NCI-H82 treated with DMSO at 0.1 percent for 48 hours (cell line): ENCODE results near the gene GMPR2.
"Not testable (repeated sequence)": the region's sequence is repeated elsewhere in the genome, so short reads cannot be mapped to it uniquely, and the experiment has no call there.

Experiments
- DNase-seq: peaks from one replicate; lab custom pipeline; 2025; ENCODE audit not compliant: unreplicated experiment; lab: John Stamatoyannopoulos, UW

The GMPR2 gene

GRCh38 chr14:24226473-24226872, 6.3 kb upstream of the GMPR2 start:
- DNase-seq = no peak

GRCh38 chr14:24228902-24229301, 3.8 kb upstream of the GMPR2 start:
- no peak for DNase-seq

DNA sequence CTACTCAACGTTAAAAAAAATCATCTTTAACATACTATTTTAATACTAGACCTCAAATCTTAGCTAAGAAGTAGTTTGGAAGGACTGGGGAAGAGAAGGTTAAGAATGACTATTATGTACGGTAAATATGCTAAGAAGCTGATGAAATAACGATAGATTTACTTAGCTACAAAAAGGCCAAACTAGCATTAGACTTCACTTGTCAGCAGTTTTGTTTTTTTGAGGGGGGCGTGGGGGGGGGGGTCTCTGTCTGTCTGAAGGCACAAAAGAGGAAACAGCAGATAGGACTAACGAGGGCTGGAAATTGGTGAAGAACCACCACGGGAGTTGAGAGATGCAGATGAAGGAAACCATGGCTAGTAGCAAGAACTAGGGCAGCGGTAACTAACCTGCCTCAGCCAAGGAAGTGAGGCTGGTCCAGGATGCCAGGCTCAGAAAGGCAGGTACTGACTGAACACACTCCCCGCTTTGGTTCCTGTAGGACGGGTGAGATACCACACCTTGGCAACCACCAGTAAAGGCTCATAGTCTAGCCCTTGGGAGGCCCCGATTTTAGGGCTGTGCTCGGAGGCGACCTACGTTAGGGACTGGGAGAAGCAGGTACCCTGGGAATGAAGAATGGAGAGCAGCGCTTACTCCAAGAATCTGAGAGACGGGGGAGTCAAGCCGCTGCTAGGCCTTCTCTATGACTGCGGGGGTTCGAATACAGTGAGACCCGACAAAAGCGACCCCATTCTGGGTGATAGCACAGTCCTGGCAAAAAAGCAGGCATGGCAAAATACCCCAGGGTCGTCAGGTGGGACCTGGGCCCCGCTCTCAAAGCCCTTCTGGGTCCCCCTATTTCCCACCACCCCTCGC, 1.2 kb upstream of the GMPR2 start:
- DNase-seq = no peak

GRCh38 chr14:24232121-24232644, 546 bp upstream of the GMPR2 start, which contains the start of gene NEDD8:
Gene NEDD8 (minus strand): TSS chr14:24232367. CDS start chr14:24232267, 100 bp downstream.
- DNase-seq = peak; percentile 58

GRCh38 chr14:24233538-24233866, 773 bp downstream of the GMPR2 start:
- no peak for DNase-seq

GRCh38 chr14:24234095-24235005, 1.6 kb downstream of the GMPR2 start:
- no peak for DNase-seq

- DNase-seq = no peak
Measured at GRCh38 chr14:24235804-24236688, 3.3 kb downstream of the GMPR2 start.

DNA sequence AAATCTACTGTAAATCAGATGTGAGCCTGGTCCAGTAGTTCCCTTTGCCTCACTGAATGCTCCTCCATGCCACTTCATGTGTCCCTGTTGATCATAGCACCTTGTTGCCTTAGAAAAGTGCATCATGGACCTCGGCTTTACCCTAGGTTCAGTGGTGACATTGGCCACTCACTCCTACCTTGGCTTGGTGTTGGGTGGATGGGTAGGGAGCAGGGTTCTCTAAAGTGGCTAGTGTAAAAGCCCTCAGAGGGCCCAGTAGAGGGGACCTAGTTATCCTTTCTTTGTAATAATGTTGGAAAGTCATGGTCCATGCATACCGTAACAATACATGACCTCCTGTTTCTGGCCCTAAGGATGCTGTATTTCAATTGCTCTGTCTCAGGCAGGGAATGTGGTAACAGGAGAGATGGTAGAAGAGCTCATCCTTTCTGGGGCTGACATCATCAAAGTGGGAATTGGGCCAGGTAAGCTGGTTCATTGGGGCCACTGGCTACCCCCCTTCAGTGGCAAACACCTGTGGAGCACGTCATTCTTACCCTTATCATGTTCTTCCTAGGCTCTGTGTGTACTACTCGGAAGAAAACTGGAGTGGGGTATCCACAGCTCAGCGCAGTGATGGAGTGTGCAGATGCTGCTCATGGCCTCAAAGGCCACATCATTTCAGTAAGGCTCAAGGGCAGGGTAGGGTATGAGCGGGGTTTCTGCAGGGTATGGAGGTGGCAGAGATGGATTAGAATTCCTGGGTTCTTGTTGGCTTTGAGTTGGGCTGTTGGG, 4.1 kb downstream of the GMPR2 start:
- no peak for DNase-seq

DNA sequence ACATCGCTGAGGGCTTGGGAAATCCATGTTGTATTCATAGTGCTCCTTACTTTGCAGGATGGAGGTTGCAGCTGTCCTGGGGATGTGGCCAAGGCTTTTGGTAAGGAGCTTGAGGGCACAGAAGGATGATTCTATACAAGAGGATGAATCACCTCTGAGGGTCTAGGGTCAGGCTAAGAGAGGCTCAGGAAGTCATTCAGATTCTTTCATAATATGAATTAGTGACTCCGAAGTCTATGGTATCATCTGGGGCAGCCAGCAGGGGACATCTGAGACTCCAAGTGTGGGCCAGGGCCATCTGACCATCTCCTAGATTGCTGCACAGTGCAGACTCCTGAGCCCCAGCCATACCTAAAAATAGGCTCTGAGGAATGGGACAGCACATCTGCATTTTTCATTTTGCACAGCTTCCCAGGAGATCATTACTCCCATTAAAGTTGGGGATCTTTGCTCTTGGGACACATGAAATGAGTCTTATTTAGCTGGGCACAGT, 4.8 kb downstream of the GMPR2 start:
- DNase-seq = no peak

DNA sequence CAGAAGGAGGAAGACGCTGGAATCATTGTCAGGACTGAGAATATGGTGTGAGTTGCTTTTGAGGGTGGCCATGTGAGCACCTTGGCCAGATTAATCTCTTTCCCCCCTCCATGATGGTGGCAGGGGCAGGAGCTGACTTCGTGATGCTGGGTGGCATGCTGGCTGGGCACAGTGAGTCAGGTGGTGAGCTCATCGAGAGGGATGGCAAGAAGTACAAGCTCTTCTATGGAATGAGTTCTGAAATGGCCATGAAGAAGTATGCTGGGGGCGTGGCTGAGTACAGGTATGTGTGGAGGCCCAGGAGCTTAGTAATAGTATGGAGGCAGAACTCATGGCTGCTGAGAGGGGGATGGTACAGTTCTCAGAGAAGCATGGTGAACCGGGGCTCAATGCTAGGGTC, 5.4 kb downstream of the GMPR2 start:
- DNase-seq = no peak

- DNase-seq = no peak
Measured at GRCh38 chr14:24238527-24239037, 5.9 kb downstream of the GMPR2 start.

DNA sequence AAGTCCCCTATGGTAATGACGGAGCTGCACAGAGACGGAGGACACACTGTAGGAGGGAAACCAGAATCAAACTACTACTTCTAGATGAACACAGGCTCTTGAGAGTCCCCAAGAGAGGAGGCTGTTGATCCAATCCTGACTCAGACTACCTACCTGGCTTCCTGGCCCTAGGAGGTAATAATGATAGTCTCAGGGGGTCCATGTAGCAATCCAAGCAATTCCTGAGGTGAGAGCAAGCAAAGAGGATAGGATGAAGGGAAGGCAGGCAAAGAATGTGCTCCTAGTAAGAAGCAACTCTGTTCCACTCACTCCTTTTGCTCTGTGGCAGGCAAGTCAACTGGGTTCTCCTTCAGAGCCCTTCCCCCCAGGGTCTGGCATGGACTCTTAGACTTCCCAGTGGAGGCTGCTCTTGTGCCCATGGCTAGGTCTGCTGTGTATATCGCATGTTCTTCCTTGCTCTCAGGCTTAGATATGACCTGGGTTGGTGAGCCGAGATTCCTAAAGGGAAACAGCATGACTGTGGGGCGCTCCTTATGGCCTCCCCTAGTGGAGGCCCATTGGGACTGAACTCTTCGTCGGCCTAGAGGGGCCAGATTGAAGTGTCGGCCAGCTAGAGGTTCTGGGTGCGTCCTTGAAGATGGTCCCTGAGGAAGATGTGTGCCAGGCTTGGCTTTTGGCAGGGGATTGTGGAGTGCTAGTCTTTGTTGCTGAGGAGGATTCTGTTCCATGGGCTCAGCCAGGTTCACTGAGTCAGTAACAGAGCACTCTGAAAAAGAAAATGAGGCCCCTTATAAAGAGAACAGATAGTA, 7.6 kb downstream of the GMPR2 start:
- DNase-seq = no peak

DNA sequence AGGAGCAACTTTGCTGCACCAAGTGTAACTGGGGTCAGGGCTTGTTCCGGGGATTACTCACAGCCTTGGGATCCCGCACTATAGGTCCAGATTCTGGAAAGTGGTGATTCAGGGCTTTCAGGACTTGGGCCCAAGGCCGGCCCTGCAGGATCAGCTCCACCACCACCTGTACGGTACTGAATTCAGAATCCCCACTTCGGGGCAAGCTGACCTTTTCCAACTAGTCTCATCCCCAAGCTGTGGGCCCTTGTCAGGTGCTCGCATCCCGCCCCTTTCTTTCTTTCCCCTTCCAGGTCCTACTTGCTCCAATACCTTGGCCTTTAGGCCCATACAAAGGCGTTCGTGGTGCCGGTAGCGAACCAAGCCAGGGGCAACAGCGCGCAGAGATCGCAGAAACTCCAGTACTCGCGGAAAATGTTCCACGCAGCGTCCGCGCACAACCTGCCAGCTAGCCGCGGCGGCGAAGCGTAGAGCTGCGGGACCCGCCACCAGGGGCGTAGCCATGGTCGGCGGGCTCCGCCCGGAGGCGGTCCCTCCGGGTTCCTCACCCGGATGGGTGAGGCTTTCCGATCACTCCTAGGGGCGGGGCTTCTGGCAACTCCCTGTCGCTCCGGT, 9.2 kb downstream of the GMPR2 start:
- peak; percentile 86 for DNase-seq

DNA sequence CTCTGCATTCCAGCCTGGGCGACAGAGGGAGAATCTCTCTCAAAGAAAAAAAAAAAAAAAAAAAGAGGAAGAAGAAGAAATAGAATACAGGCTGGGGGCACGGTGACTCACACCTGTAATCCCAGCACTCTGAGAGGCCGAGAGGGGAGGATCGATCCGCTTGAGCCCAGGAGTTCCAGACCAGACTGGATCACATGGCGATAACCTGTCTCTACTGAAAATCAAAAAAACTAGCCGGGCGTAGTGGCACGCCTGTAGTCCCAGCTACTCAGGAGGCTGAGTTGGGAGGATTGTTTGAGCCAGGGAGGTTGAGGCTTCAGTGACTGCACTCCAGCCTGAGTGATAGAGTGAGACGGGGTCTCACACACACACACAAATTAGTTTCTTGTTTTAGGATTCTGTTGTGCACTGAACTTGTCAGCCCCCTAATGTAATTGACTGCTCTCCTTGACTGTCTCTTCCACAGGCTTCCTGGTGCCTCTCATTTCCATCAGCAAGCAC, 10.7 kb downstream of the GMPR2 start:
- no peak for DNase-seq

DNA sequence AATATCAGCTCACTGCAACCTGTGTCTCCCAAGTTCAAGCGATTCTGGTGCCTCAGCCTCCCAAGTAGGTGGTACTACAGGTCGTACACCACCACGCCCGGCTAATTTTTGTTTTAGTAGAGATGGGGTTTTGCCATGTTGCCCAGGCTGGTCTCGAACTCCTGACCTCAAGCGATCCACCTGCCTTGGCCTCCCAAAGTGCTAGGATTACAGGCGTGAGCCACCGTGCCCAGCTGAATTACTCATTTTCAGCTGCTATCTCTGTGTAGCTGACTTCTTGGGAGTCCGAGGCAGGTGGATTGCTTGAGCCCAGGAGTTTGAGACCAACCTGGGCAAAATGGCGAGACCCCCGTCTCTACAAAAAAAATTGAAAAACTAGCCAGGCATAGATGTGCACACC, 12.6 kb downstream of the GMPR2 start:
- DNase-seq = not testable (repeated sequence)

- DNase-seq = no peak
Measured at GRCh38 chr14:24246765-24247212, 14.1 kb downstream of the GMPR2 start.

DNA sequence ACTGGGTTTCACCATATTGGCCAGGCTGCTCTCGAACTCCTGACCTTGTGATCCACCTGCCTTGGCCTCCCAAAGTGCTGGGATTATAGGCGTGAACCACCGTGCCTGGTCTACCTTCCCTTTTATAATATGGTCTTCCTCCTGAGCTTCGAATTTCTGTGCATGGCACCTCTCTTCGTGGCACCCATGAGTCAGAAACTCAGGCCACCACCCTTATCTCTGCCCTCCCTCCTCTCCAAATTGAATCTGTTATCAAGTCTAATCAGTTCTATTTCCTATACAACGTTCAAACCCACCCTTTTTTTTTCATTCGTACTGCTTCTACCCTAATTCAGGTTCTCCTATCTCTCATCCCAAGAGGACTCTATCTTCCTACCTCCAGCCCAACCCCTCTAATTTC, 14.7 kb downstream of the GMPR2 start:
- DNase-seq = no peak
